Measurements from ENCODE around the gene PDE4D.
A peak's percentile ranks its signal among the peaks of the same experiment; 100 is the strongest.

The PDE4D gene

DNA sequence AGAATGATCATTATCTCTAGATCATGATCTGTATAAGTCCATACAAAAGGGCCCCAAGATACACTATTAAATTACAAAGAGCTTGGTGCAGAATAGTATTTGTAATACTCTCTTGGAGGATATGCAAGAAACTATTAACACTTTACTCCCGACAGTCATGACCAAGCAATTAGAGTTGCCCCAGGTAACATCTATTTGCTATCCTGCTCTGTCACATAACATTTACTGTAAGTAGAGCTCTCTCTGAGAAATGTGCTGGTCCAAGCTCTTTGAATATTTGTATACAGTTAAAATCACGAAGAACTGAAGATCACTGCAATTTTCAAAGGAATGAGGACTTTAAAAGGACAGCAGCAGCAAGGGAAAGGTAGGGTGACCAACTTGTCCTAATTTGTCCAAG, 757.0 kb downstream of the PDE4D start:
- Histone ChIP-seq H3K36me3 (ENCODE audit: insufficient read depth, low read length) (no peaks in the 10 kb centered on the region), H3K4me3 (ENCODE audit: low read depth, low read length) (no peak overlapping the region), H2AFZ (ENCODE audit: low read length, unreplicated experiment) (no peak overlapping the region), H3K27ac (ENCODE audit: low read depth, low read length) (no peak overlapping the region), H3K27me3 (ENCODE audit: insufficient read depth, low read length) (no peaks in the 10 kb centered on the region), H3K79me2 (ENCODE audit: control insufficient read depth, insufficient read depth, low read length, unreplicated experiment) (no peaks in the 10 kb centered on the region), H3K4me1 (ENCODE audit: control insufficient read depth, insufficient read depth, low read length, unreplicated experiment) (peaks cover 17% of the 10 kb centered on the region)

- Histone ChIP-seq H3K36me3 (ENCODE audit: insufficient read depth, low read length) (no peaks in the 10 kb centered on the region), H3K27me3 (ENCODE audit: insufficient read depth, low read length) (no peaks in the 10 kb centered on the region), H3K27ac (ENCODE audit: low read depth, low read length) (peak overlapping the region; percentile 64), H3K4me3 (ENCODE audit: low read depth, low read length) (no peak overlapping the region), H3K79me2 (ENCODE audit: control insufficient read depth, insufficient read depth, low read length, unreplicated experiment) (no peaks in the 10 kb centered on the region), H2AFZ (ENCODE audit: low read length, unreplicated experiment) (no peak overlapping the region), H3K4me1 (ENCODE audit: control insufficient read depth, insufficient read depth, low read length, unreplicated experiment) (peaks cover 17% of the 10 kb centered on the region)
Observed at GRCh38 chr5:59134471-59135163, 758.9 kb downstream of the PDE4D start.

GRCh38 chr5:59133764-59134261, 759.7 kb downstream of the PDE4D start:
- no peaks in the 10 kb centered on the region for H3K27me3 ChIP-seq (ENCODE audit: insufficient read depth, low read length)
- no peak overlapping the region for H3K4me3 ChIP-seq (ENCODE audit: low read depth, low read length)
- H3K79me2 ChIP-seq (ENCODE audit: control insufficient read depth, insufficient read depth, low read length, unreplicated experiment), result no peaks in the 10 kb centered on the region
- no peaks in the 10 kb centered on the region for H3K36me3 ChIP-seq (ENCODE audit: insufficient read depth, low read length)
- H3K4me1 ChIP-seq (ENCODE audit: control insufficient read depth, insufficient read depth, low read length, unreplicated experiment), result peaks cover 22% of the 10 kb centered on the region
- peak overlapping the region; percentile 64 for H3K27ac ChIP-seq (ENCODE audit: low read depth, low read length)
- H2AFZ ChIP-seq (ENCODE audit: low read length, unreplicated experiment), result no peak overlapping the region

DNA sequence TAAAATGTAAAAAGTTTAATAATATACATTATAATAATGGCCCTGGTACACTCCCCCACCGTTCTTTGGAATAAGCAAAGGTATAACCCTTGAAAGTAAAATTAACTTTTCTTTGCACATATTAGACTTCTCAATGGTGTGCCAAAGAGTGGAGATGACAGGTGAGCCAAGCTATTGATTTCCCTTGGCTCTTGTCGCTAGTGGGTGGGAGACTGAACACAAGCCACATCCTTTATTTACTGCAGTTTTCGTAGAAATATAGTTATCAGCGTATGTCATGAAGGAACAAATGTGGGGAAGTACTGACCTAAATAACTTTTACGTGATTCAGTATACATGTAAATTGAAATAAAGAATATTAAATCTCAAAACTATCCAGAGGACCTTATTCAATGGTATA, 761.4 kb downstream of the PDE4D start:
- no peaks in the 10 kb centered on the region for H3K27me3 ChIP-seq (ENCODE audit: insufficient read depth, low read length)
- H3K4me3 ChIP-seq (ENCODE audit: low read depth, low read length), result no peak overlapping the region
- H2AFZ ChIP-seq (ENCODE audit: low read length, unreplicated experiment), result no peak overlapping the region
- peaks cover 34% of the 10 kb centered on the region for H3K4me1 ChIP-seq (ENCODE audit: control insufficient read depth, insufficient read depth, low read length, unreplicated experiment)
- H3K36me3 ChIP-seq (ENCODE audit: insufficient read depth, low read length), result no peaks in the 10 kb centered on the region
- no peaks in the 10 kb centered on the region for H3K79me2 ChIP-seq (ENCODE audit: control insufficient read depth, insufficient read depth, low read length, unreplicated experiment)
- H3K27ac ChIP-seq (ENCODE audit: low read depth, low read length), result no peak overlapping the region

DNA sequence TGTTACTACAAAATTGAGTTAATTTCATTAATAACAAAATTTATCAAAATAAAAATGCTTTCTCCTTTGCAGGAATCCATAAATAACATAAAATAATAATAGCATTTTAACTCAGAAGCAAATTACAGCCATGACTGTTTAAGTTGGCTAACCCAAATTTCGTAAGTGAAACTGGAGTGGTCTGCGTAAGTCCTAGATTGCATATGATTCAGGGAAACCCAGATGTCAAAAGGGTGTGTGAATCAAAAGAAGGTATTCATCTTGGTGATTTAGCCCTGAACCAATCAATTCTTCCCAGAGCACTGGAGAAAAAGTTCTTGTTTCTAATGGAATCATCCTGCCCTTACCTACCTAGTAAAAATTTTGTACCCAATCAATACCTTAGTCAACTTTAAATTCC, 763.1 kb downstream of the PDE4D start:
- H2AFZ ChIP-seq (ENCODE audit: low read length, unreplicated experiment), result no peak overlapping the region
- H3K79me2 ChIP-seq (ENCODE audit: control insufficient read depth, insufficient read depth, low read length, unreplicated experiment), result no peaks in the 10 kb centered on the region
- no peaks in the 10 kb centered on the region for H3K27me3 ChIP-seq (ENCODE audit: insufficient read depth, low read length)
- H3K27ac ChIP-seq (ENCODE audit: low read depth, low read length), result peak overlapping the region; percentile 29; the same call in 1 of the 2 replicates
- peaks cover 49% of the 10 kb centered on the region for H3K4me1 ChIP-seq (ENCODE audit: control insufficient read depth, insufficient read depth, low read length, unreplicated experiment)
- H3K36me3 ChIP-seq (ENCODE audit: insufficient read depth, low read length), result no peaks in the 10 kb centered on the region
- H3K4me3 ChIP-seq (ENCODE audit: low read depth, low read length), result no peak overlapping the region

DNA sequence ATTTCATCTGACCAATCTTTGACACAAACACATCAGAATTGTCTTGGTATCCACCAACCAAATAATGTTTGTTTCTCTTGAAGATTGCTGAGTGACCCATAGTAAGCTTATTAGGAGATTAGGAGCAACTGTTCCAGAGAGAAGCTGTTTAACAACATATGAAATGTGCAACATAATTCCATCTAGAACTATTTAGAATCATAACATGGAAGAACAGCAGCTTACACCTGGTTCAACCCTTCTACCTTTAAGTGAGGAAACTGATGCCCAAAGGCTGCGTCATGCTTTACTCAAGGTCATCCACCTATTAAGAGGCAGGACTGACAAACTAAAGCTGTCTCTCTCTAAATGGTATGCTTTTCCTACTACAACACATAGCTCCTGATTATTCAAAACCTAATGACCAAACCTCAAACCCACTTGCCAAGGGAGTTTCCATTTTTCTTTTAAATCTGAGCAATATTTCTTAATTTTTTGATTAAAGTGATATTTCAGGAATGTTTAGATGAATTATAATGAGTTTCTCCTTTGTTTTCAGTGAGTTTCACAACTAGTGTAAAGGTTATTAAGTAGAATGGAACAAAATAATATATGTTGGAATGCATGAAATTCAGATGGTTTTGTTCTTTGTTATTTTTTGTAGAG, 764.8 kb downstream of the PDE4D start:
- Histone ChIP-seq H2AFZ (ENCODE audit: low read length, unreplicated experiment) (no peak overlapping the region), H3K27me3 (ENCODE audit: insufficient read depth, low read length) (no peaks in the 10 kb centered on the region), H3K27ac (ENCODE audit: low read depth, low read length) (peak overlapping the region; percentile 82), H3K4me1 (ENCODE audit: control insufficient read depth, insufficient read depth, low read length, unreplicated experiment) (peaks cover 46% of the 10 kb centered on the region), H3K79me2 (ENCODE audit: control insufficient read depth, insufficient read depth, low read length, unreplicated experiment) (no peaks in the 10 kb centered on the region), H3K36me3 (ENCODE audit: insufficient read depth, low read length) (no peaks in the 10 kb centered on the region), H3K4me3 (ENCODE audit: low read depth, low read length) (no peak overlapping the region)

- no peaks in the 10 kb centered on the region for H3K27me3 ChIP-seq (ENCODE audit: insufficient read depth, low read length)
- no peaks in the 10 kb centered on the region for H3K79me2 ChIP-seq (ENCODE audit: control insufficient read depth, insufficient read depth, low read length, unreplicated experiment)
- H3K27ac ChIP-seq (ENCODE audit: low read depth, low read length), result peak overlapping the region; percentile 94
- H3K4me1 ChIP-seq (ENCODE audit: control insufficient read depth, insufficient read depth, low read length, unreplicated experiment), result peaks cover 38% of the 10 kb centered on the region
- H3K36me3 ChIP-seq (ENCODE audit: insufficient read depth, low read length), result no peaks in the 10 kb centered on the region
- peak overlapping the region; percentile 66 for H3K4me3 ChIP-seq (ENCODE audit: low read depth, low read length)
- peak overlapping the region; percentile 39 for H2AFZ ChIP-seq (ENCODE audit: low read length, unreplicated experiment)
Observed at GRCh38 chr5:59126708-59127573, 766.6 kb downstream of the PDE4D start.

GRCh38 chr5:59126016-59126707, 767.4 kb downstream of the PDE4D start:
- Histone ChIP-seq H3K79me2 (ENCODE audit: control insufficient read depth, insufficient read depth, low read length, unreplicated experiment) (no peaks in the 10 kb centered on the region), H2AFZ (ENCODE audit: low read length, unreplicated experiment) (peak overlapping the region; percentile 39), H3K27me3 (ENCODE audit: insufficient read depth, low read length) (no peaks in the 10 kb centered on the region), H3K4me1 (ENCODE audit: control insufficient read depth, insufficient read depth, low read length, unreplicated experiment) (peaks cover 38% of the 10 kb centered on the region), H3K36me3 (ENCODE audit: insufficient read depth, low read length) (no peaks in the 10 kb centered on the region), H3K27ac (ENCODE audit: low read depth, low read length) (peak overlapping the region; percentile 94), H3K4me3 (ENCODE audit: low read depth, low read length) (peak overlapping the region; percentile 66)

DNA sequence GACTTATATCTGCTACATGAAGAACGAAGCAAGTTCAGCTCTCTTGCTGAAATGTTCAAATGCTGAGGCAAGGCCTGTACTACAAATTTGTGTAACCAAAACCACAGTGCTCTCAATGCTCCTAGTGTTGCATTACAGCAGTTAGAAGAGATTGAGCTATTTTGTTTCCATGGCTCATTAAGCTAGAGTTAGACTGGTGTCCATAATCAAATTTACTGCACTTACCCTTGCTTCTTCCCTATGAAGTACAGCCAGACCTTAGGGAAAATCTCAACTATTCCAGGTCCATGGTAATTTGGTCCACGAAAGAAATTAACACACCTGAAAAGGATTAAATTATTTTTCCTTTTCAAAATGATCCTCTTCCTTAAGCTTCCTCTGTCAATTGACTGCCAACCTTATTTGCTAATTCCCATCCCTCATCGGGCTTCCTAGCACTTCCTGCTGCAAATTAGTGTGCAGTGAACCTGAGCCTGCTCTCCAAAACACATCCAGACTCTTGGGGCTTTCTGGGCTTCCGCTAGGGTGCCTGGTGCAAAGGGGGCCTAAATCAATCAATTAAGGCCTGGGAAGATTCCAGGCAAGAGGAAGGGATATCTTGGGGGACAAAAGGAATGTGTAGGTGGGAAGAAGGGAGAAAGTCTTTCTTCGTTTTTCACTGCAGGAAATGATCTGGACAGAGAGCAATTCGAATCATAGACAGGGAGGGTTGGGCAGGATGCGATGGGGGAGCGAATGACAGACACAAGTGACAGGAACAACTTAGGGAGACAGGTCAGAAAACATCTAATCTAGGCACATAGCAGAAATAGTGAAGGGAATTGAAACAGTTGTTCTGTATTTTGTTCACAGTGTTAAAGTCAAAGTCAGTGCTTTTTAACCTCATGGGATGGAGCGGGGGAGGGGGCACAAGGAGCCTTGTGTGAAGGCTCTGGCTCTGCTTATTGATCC, 768.2 kb downstream of the PDE4D start:
- H3K4me1 ChIP-seq (ENCODE audit: control insufficient read depth, insufficient read depth, low read length, unreplicated experiment), result peaks cover 38% of the 10 kb centered on the region
- peak overlapping the region; percentile 66 for H3K4me3 ChIP-seq (ENCODE audit: low read depth, low read length)
- H3K27me3 ChIP-seq (ENCODE audit: insufficient read depth, low read length), result no peaks in the 10 kb centered on the region
- no peaks in the 10 kb centered on the region for H3K36me3 ChIP-seq (ENCODE audit: insufficient read depth, low read length)
- H3K79me2 ChIP-seq (ENCODE audit: control insufficient read depth, insufficient read depth, low read length, unreplicated experiment), result no peaks in the 10 kb centered on the region
- H3K27ac ChIP-seq (ENCODE audit: low read depth, low read length), result peak overlapping the region; percentile 94
- peak overlapping the region; percentile 39 for H2AFZ ChIP-seq (ENCODE audit: low read length, unreplicated experiment)
